ENCODE results near the gene BMAL1.

BMAL1 gene

DNA sequence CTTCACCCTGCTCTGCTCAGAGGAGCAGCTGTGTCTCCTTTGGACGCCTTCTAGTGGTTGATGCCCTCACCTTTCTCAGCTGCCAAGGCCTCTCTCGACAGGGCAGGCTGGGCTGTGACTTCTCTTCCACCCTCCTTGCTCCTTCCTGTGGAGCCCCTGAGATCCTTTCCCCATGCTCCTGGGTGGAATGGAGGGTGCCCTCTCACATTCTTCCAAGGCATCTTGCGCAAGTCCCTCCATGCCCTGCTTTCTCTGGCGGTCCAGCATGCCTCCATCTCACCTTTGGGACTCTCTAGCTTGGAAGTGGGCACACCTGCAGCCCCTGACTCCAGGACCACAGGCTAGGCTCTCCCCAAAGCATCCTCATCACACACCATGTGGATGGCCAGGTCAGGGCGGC is 68.9 kb downstream of the BMAL1 start:
- DNase-seq = no peak

DNA sequence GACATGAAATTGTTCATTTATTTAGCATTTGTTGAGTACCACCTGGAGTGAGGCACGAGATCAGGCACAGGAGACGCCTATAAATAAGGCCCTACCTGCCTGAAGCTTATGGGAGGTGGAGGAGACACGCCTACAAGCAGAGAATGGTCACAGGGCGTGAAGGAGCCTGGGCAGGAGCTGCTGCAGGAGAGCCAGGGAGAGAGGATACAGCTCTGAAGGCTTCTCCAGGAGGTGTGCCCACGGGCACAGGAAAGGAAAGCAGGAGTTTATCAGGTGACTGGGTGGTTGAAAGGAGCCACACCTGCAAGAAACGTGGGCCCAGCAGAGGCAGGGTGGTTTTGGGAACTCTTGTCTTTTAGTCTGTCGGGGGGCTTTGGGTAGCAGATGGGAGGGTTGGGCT is 70.3 kb downstream of the BMAL1 start:
- DNase-seq = no peak

DNA sequence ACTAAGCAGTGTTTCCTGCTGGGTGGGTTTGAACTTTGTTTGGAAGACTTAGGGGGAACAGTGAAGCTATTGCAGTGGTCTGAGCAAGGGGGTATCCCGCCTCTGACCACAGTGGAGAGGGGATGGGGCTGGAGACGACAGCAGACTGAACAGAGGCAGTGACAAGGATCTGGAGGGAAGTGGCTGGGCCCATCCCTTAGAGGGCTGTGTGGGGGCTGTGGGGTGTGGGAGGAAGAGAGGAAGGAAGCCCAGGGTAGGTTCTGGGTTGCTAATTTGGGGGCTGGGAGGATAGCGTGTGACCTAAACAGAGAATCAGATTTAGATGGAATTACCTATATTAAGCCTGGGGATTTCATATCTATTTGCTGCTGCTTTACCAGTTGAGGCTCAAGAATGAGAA is 70.7 kb downstream of the BMAL1 start:
- DNase-seq = no peak

GRCh38 chr11:13349046-13349445 is 71.5 kb downstream of the BMAL1 start:
- DNase-seq = no peak

GRCh38 chr11:13349581-13349980 is 72.0 kb downstream of the BMAL1 start:
- DNase-seq = no peak

DNA sequence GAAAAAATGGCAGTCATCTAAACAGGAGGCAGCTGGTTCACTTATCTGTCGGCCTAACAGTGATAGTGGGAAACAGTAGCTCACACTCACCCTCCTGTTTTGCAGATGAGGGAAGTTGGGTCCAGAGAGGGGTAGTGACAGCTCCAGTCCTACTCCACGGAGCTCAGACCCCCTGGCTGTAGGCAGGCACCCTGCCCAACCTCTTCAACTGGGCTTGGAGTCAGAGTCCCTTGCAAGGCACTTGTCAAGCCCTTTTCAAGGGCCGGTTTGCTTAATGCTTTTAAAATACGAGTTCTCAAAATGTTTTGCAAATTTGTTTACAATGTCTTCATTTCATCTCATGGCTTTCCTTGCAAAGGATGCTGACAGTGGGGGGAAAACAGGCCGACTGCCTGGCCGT is 75.1 kb downstream of the BMAL1 start:
- DNase-seq = no peak

DNA sequence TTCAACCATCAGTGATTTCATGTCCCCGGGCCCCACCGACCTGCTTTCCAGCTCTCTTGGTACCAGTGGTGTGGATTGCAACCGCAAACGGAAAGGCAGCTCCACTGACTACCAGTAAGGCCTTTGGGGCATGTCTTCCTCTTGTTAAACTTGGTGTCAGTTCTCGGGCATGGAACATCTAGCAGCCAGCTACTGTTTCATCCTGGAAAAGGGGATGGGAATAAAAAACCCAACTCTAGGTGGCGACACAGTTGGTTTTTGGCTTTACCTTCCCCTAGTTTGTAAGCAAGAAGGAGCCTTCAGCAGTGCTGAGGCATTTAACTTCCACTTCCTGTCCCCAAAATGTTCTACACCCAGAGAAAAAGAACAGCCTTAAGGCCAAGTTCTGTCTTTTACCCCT is 76.7 kb downstream of the BMAL1 start:
- DNase-seq = no peak

DNA sequence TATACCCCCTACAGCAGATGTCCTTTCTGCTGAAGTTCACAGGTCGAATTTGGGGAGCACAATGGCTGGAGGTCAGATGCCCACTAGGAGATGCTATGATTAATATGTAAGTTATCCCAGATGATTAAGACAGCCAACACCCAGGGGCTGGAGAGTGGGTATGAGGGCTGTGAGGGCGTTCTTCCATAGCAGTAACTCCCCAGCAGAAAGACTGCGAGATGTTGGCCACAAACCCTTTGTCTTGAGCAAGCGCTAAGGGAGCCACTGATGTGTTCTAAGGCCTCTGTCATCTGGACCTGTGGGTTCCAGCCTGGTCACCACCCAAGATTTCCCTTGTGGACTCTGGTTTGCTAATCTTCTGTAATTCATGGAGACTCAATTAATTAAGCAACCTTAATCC is 77.6 kb downstream of the BMAL1 start:
- DNase-seq = no peak

DNA sequence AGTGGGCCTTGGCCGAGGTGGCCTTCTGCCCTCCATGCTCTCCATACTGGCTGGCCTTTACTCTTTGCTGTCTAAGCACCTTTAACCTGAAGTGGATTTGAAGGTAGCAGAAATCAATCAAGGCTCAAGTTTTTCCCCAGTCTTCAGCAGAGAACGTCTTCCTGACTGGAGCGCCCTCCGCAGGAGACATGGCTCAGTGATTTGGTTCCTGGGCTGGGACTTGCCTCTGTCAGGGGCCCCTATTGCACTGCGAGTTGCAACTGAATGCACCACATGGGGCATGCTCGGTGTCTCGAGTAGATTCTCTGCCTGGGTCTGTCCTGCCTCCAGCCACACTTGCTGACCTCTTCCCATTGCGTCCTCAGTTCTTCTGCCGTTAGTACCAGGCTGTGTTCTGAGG is 79.6 kb downstream of the BMAL1 start:
- no peak for DNase-seq

DNA sequence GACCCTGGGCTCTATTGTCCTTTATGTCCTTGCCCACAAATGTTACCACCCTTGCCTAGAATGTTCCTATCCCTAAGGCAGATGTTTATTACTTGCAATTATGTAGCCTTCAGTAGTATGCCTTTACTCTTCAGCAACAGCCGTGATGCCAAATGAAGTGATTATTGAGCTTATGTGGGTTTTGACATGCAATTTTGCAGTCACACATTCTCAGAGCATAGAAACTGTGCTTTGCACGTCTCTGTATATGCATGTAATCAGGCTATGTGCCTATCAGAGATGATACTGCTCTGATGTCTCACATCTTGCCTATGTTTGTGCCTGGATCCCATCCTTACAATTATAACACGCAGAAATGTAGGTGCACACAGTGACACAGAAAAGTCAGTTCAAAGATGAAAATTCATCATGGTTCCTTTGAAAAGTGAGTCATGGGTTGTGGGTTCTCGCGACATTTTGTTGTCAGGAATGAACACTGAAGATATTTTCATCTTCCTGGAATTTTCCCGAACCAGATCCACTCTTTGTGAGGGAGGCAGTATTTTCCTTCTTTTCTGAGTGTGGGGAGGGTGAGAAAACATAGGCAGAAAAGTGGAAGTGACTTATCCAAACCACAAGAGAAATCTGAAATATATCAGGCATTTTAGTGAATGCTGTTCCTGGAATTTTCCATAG is 81.1 kb downstream of the BMAL1 start:
- DNase-seq = no peak

DNA sequence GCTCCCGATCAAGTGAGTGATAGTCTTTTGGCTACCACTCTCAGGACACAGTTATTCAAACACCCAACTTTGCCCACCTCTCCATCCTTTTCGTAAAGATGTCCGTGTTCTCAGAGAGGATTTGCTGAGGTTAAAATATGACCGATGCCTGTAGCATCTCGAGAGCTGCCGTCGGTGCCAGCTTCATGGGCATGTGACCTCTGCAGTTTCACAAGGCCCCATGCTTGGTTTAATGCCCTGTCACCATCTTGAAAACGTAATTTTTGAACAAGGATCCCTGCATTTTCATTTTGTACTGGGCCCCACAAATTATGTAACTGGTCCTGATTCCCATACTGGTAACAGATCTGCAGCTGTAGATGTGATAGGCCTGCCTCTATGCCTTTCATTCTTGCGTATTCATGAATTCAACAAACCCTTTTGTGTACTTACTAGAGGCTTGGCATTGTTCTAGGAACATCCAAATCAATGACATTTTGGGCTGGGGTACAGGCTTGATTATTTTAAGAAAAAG is 85.1 kb downstream of the BMAL1 start:
- no peak for DNase-seq

GRCh38 chr11:13364388-13364787 is 86.8 kb downstream of the BMAL1 start:
- no peak for DNase-seq

DNA sequence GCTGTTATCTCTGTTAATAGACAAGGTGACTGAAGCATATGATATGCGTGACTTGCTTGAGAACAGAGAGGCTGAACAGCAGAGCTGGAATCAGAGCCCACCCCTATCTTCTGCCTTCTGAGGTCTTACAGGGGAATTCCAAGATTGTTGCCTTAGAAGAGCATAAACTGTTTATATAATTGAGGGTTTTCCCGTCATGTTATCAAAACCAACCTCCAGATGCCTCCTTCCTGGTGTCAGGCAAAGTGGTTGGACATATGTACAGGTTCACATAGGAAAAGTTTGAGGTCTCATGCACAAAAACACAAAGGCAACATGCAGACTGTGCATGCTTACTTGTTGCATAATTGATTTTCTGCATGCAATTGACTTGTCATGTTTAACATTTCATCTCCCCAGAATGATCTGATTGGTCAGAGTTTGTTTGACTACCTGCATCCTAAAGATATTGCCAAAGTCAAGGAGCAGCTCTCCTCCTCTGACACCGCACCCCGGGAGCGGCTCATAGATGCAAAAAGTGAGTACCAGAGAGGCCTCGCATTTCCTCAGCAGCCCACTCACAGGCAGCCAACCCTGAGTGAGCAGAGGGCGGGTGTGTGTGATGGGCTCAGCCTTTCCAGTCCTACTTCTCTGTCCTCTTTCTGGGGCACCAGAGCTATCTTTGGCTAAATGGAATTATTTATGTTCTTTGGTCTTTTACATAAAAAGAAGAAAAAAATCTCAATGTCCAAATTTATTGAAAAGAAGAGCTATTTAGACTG is 88.9 kb downstream of the BMAL1 start:
- no peak for DNase-seq

DNA sequence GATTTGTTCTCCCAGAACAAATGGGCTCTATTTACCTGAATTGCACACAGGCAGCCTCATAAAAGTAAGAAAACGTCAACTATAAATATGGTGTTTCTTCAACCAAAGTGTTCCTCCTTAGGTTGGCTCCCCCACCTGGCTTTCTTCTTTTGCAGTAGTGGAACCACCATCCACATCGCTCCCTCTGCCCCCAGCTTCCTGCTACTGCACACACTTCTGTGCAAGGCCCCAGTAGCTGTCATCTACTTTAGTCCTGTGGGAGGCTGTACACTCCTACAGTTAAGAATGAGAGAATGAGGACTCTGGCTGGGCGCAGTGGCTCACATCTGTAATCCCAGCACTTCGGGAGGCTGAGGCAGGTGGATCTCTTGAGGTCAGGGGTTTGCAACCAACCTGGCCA is 89.5 kb downstream of the BMAL1 start:
- DNase-seq = no peak

DNA sequence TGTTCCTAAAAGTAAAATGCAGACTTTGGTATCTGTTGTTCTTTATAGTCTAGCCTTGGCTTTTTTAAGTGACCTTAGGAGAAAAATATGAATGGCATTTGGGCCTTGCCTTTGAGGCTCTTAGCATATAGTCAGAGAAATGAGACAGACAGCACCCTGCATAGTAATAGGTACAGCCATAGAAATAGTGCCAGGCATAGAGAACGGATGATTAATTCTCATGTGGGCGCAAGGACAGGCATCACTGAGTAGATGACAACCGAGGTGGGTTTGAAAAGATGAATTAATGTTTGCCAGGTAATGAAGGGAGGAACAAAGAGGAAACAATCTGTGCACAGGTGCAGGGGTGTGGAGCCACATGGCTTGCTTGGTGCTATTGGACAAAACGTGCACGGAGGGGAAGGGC is 90.5 kb downstream of the BMAL1 start:
- DNase-seq = no peak

GRCh38 chr11:13373216-13373615 is 95.6 kb downstream of the BMAL1 start:
- no peak for DNase-seq

DNA sequence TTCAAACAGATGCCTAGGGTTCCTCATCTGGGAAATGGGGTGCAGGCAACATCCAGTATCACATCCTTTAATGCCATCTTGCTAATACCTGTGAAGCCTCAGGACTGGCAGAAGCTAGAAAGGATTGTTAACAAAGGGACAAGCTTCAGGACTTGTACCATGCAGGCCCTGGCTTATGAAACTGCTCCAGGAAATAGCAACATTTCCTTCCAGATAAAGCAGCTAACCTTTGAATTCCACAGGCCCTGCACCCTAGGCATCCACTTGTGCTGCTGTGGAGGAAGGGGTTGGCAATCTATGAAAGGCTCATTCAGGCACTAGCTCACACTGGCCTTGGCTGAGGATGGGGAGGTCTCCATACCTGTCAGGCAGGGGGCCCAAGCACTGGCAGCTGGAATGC is 98.2 kb downstream of the BMAL1 start:
- DNase-seq = no peak

- DNase-seq = no peak
Measured at GRCh38 chr11:13376402-13376801, 98.8 kb downstream of the BMAL1 start.

GRCh38 chr11:13376838-13377237 is 99.2 kb downstream of the BMAL1 start:
- no peak for DNase-seq

GRCh38 chr11:13378316-13378715 is 100.7 kb downstream of the BMAL1 start:
- no peak for DNase-seq

DNA sequence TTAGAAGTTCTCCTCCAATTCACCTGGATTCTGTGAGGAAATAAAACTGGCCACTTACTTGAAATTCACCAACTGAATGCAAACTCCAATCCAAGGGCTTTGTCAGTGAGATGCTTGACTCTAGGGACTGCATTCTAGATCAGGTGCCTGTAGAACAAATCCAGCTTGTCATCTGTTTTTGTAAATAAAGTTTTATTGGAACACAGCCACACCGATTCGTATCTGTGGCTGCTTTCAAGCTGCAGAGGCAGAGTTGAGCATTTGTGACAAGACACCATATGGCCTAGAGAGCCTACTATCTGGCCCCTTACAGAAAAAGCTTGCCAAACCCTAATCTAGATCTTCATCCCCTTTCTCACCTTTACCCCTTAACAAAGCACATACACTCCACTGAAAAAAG is 103.1 kb downstream of the BMAL1 start:
- DNase-seq = no peak

DNA sequence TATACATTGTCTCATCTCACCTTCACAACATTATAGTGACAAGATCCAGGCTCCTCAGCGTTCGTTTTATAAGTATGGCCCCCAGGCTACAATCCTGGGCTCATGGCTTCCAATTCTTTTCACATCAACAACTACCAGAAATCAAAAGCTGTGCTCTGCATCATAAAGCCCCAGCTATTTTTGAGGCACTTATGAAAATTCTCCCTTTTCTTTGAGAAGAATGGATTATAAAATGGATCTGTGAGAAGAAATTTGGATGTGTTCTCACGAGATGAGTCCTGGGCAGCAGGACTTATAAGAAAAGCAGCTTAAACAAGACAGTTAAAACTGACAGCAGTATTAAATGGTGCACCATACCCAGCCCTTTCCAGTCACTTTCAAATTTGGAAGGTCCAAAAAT is 105.2 kb downstream of the BMAL1 start:
- no peak for DNase-seq

DNA sequence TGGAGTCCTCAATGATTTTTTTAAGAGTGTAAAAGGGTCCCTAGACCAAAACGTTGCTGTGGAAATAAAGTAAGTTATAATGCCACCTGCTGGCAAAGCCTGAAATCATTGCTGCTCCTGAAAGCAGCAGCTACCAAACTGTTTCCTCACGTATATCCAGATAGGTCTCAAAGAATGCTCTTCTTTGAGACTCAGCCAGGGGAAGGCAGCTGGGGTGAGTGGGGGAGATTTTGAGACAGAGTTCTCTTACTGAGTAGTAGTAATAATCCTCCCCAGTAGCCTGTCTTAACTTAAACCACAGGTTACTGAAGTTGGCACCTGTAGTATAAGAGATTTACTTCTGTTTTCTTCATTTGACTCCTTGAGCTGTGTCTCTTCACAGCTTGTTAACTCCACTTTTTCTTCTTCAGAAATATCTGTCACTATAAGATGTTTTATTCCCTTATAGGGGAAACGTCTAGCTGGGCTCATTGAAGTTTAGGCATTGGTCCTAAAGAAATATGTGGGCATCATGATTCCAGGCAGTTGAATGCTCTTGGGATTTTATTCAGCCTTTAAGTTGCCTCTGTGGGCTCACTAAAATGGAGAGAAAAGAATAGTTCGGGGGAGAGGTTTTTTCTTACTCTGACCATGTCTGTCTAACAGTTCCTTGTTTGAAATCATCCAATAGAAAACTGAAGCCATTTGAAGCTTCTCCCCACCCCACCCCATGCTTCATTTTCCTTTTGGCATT is 107.5 kb downstream of the BMAL1 start:
- peak; percentile 39 for DNase-seq

- DNase-seq = no peak
Measured at GRCh38 chr11:13386567-13386966, 109.0 kb downstream of the BMAL1 start.

Data from CD4-positive, alpha-beta T cell treated with Interleukin-10 for 1 hour (primary cell).